Gastroesophageal sphincter (tissue), 3 donors: Measurements from ENCODE around the gene RBM42.

Experiments used
- POLR2A ChIP-seq, 2 donors: fragments of 450-650 bp; IDR thresholded peaks; one replicate each; pipeline ENCODE4 v1.6.1; 2017; ENCODE audit warnings: antibody characterized with exemption in 2 of 2, mild to moderate bottlenecking in 2 of 2, moderate library complexity in 1 of 2
- TF ChIP-seq, protein P1 (sequence below), 4 experiments: fragments of 200-600 bp in 2 of 4; fragments of 450-650 bp in 2 of 4; sonication (generic) in 1 of 4; IDR thresholded peaks; one replicate each; pipeline ENCODE4 v1.5.1; 2017 to 2019; ENCODE audit warnings: antibody characterized with exemption in 4 of 4, mild to moderate bottlenecking in 2 of 4, moderate library complexity in 2 of 4

DNA sequence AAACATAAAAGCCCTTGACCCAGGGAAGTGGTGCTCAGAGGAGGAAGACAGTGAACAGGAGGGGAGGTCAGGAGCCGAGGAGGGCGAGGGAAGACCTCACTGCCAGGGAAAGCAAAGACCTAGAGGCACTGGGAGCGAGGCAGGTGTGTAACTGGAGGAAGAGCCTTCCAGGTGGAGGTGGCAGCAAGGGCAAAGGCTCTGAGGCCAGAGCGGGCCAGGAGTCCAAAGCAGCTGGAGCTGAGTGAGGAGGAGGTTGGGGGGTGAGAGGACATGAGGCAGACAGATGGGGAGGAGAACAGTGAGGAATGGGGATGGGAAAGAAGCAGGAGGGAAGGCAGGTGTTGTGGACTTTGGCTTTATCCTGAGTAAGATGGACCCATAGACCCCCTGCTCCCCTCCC lies 41.1 kb downstream of the RBM42 start:
- TF ChIP-seq, protein P1, sequence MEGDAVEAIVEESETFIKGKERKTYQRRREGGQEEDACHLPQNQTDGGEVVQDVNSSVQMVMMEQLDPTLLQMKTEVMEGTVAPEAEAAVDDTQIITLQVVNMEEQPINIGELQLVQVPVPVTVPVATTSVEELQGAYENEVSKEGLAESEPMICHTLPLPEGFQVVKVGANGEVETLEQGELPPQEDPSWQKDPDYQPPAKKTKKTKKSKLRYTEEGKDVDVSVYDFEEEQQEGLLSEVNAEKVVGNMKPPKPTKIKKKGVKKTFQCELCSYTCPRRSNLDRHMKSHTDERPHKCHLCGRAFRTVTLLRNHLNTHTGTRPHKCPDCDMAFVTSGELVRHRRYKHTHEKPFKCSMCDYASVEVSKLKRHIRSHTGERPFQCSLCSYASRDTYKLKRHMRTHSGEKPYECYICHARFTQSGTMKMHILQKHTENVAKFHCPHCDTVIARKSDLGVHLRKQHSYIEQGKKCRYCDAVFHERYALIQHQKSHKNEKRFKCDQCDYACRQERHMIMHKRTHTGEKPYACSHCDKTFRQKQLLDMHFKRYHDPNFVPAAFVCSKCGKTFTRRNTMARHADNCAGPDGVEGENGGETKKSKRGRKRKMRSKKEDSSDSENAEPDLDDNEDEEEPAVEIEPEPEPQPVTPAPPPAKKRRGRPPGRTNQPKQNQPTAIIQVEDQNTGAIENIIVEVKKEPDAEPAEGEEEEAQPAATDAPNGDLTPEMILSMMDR (IDR thresholded peaks at IDR 0.05), result no peak
- no peak for TF ChIP-seq POLR2A (IDR thresholded peaks at IDR 0.05)
